Neural cell (in vitro differentiated cells): ENCODE results near the gene TFE3. TPM values are rescaled to one million over a fixed set of nuclear protein-coding genes. Genes with fewer than 3 reads are reported as not detected.
"Not testable (repeated sequence)": the region's sequence is repeated elsewhere in the genome, so short reads cannot be mapped to it uniquely, and the experiment has no call there.

Experiments
- H2AFZ ChIP-seq: fragments of 200-600, 300-800 bp; sonication (generic), shearing (Covaris generic); 2 replicates; pipeline ENCODE4 v1.6.0; 2014; ENCODE audit warnings: low read depth, mild to moderate bottlenecking, antibody characterized with exemption, low read length, moderate library complexity
- H3F3A ChIP-seq: fragments of 200-600 bp; shearing (Covaris generic); 2 replicates; pipeline ENCODE4 v1.6.1; 2016; ENCODE audit warnings: mild to moderate bottlenecking, moderate library complexity, mixed read lengths, antibody characterized with exemption, low read length; ENCODE audit not compliant: insufficient read depth, poor library complexity, severe bottlenecking
- H3K27ac ChIP-seq: fragments of 200-600, 300-800 bp; sonication (generic), shearing (Covaris generic); 2 replicates; pipeline ENCODE4 v1.5.1; 2014; ENCODE audit warnings: mild to moderate bottlenecking, low read length, moderate library complexity
- H3K27me3 ChIP-seq: fragments of 300-800, 200-600 bp; sonication (generic), shearing (Covaris generic); 2 replicates; pipeline ENCODE4 v1.6.0; 2014; ENCODE audit warnings: mild to moderate bottlenecking, low read depth, low read length, moderate library complexity; ENCODE audit not compliant: insufficient read depth
- H3K36me3 ChIP-seq: fragments of 300-800, 200-600 bp; sonication (generic), shearing (Covaris generic); 2 replicates; pipeline ENCODE4 v1.5.1; 2014; ENCODE audit warnings: mild to moderate bottlenecking, antibody characterized with exemption, low read length, moderate library complexity; ENCODE audit not compliant: insufficient read depth
- H3K4me2 ChIP-seq: fragments of 300-800, 200-600 bp; sonication (generic), shearing (Covaris generic); 2 replicates; pipeline ENCODE4 v1.6.0; 2014; ENCODE audit warnings: mild to moderate bottlenecking, low read length
- H3K4me3 ChIP-seq: fragments of 300-800, 200-600 bp; sonication (generic), shearing (Covaris generic); 2 replicates; pipeline ENCODE4 v1.5.1; 2014; ENCODE audit warnings: mild to moderate bottlenecking, low read length, moderate library complexity
- H3K79me2 ChIP-seq: fragments of 200-600 bp; shearing (Covaris generic); replicated peaks from 2 replicates; pipeline ENCODE4 v1.6.0; 2014; ENCODE audit warnings: mild to moderate bottlenecking, low read length, moderate library complexity; ENCODE audit not compliant: insufficient read depth
- H3K9ac ChIP-seq: fragments of 300-800, 200-600 bp; sonication (generic), shearing (Covaris generic); 2 replicates; pipeline ENCODE4 v1.6.1; 2016; ENCODE audit warnings: mild to moderate bottlenecking, low read length, mixed read lengths
- H3K9me2 ChIP-seq: fragments of 200-600 bp; shearing (Covaris generic); 2 replicates; pipeline ENCODE4 v1.6.1; 2016; ENCODE audit warnings: mild to moderate bottlenecking, low read length, mixed read lengths; ENCODE audit not compliant: insufficient read depth
- H3K9me3 ChIP-seq: fragments of 200-600, 300-800 bp; sonication (generic), shearing (Covaris generic); 2 replicates; pipeline ENCODE4 v1.6.1; 2016; ENCODE audit warnings: mild to moderate bottlenecking, mixed run types, low read length, moderate library complexity, mixed read lengths
- H4K20me1 ChIP-seq: fragments of 200-600 bp; shearing (Covaris generic); 2 replicates; pipeline ENCODE4 v1.6.1; 2016; ENCODE audit warnings: mild to moderate bottlenecking, mixed run types; ENCODE audit not compliant: insufficient read depth
- EP300 ChIP-seq: fragments of 450-650 bp; conservative IDR thresholded peaks from 2 replicates; pipeline ENCODE4 v1.6.1; 2014; ENCODE audit warnings: antibody characterized with exemption, mild to moderate bottlenecking, moderate library complexity; ENCODE audit not compliant: poor library complexity, severe bottlenecking
- EZH2 ChIP-seq: fragments of 200-600, 300-800 bp; shearing (Covaris generic), sonication (generic); IDR thresholded peaks from 2 replicates; pipeline ENCODE4 v1.6.1; 2014; ENCODE audit warnings: antibody characterized with exemption, low read length, borderline replicate concordance, mild to moderate bottlenecking; ENCODE audit not compliant: insufficient read depth, poor library complexity, severe bottlenecking
- MXI1 ChIP-seq: fragments of 450-650 bp; conservative IDR thresholded peaks from 2 replicates; pipeline ENCODE4 v1.6.1; 2014; ENCODE audit warnings: antibody characterized with exemption, mild to moderate bottlenecking; ENCODE audit not compliant: poor library complexity, severe bottlenecking
- POLR2AphosphoS5 ChIP-seq: IDR thresholded peaks from 2 replicates; pipeline ENCODE4 v1.6.1; 2012
- RAD21 ChIP-seq: fragments of 450-650 bp; conservative IDR thresholded peaks from 2 replicates; pipeline ENCODE4 v1.6.1; 2014; ENCODE audit warnings: antibody characterized with exemption, mild to moderate bottlenecking, moderate library complexity
- SMC3 ChIP-seq: fragments of 450-650 bp; conservative IDR thresholded peaks from 2 replicates; pipeline ENCODE4 v1.6.1; 2014; ENCODE audit warnings: antibody characterized with exemption, mild to moderate bottlenecking, moderate library complexity; ENCODE audit not compliant: poor library complexity
- TAF1 ChIP-seq: IDR thresholded peaks from 2 replicates; pipeline ENCODE4 v1.6.1; 2012; ENCODE audit warnings: low read depth
- polyA plus RNA-seq: library from polyadenylated mRNA; depleted of rRNA; stranded (reverse); fragments of >200 nt; gene quantifications from 2 replicates; pipeline ENCODE4 v1.2.3, GENCODE V29; 2014
- small RNA-seq, 3 experiments: library from RNA; depleted of rRNA; stranded (forward); fragments of <200 nt; gene quantifications; one replicate each; pipeline ENCODE3, GENCODE V24; 2012
- TF ChIP-seq, protein P1 (sequence below): IDR thresholded peaks from 2 replicates; pipeline ENCODE4 v1.6.1; 2012; ENCODE audit warnings: borderline replicate concordance
- TF ChIP-seq, protein P2 (sequence below): fragments of 450-650 bp; IDR thresholded peaks from 2 replicates; pipeline ENCODE4 v1.5.1; 2014; ENCODE audit warnings: antibody characterized with exemption, mild to moderate bottlenecking, moderate library complexity; ENCODE audit not compliant: poor library complexity, severe bottlenecking

TFE3 gene
- polyA plus RNA-seq, 1 donor from 2014 or later, result 8.9 TPM

DNA sequence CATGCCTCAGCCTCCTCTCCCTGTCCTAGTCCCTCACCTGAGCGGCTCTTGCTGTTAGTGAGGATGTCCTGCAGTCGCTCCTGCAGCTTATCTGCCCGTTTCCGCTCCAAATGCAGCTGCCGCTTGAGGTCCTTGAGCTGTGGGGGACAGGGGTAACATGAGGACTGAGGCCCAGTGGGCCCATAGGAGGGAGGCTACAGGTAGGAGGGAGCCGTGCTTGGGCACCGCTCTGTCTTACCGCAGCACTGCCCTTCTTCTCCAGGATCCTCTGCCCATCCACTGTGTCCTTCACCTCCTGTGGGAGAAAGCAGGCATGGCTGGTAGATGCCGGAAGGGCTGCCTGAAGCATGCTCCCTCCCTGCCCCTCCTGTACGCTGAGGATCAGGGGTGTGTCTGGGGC lies 62.0 kb downstream of the TFE3 start:
- H3F3A ChIP-seq, result no peaks in the 10 kb centered on the region
- TF ChIP-seq RAD21 (no peak), POLR2AphosphoS5 (no peak), TAF1 (no peak), MXI1 (no peak), EP300 (no peak), EZH2 (no peak), SMC3 (no peak)
- TF ChIP-seq, protein P1, sequence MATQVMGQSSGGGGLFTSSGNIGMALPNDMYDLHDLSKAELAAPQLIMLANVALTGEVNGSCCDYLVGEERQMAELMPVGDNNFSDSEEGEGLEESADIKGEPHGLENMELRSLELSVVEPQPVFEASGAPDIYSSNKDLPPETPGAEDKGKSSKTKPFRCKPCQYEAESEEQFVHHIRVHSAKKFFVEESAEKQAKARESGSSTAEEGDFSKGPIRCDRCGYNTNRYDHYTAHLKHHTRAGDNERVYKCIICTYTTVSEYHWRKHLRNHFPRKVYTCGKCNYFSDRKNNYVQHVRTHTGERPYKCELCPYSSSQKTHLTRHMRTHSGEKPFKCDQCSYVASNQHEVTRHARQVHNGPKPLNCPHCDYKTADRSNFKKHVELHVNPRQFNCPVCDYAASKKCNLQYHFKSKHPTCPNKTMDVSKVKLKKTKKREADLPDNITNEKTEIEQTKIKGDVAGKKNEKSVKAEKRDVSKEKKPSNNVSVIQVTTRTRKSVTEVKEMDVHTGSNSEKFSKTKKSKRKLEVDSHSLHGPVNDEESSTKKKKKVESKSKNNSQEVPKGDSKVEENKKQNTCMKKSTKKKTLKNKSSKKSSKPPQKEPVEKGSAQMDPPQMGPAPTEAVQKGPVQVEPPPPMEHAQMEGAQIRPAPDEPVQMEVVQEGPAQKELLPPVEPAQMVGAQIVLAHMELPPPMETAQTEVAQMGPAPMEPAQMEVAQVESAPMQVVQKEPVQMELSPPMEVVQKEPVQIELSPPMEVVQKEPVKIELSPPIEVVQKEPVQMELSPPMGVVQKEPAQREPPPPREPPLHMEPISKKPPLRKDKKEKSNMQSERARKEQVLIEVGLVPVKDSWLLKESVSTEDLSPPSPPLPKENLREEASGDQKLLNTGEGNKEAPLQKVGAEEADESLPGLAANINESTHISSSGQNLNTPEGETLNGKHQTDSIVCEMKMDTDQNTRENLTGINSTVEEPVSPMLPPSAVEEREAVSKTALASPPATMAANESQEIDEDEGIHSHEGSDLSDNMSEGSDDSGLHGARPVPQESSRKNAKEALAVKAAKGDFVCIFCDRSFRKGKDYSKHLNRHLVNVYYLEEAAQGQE, result no peak
- TF ChIP-seq, protein P2, sequence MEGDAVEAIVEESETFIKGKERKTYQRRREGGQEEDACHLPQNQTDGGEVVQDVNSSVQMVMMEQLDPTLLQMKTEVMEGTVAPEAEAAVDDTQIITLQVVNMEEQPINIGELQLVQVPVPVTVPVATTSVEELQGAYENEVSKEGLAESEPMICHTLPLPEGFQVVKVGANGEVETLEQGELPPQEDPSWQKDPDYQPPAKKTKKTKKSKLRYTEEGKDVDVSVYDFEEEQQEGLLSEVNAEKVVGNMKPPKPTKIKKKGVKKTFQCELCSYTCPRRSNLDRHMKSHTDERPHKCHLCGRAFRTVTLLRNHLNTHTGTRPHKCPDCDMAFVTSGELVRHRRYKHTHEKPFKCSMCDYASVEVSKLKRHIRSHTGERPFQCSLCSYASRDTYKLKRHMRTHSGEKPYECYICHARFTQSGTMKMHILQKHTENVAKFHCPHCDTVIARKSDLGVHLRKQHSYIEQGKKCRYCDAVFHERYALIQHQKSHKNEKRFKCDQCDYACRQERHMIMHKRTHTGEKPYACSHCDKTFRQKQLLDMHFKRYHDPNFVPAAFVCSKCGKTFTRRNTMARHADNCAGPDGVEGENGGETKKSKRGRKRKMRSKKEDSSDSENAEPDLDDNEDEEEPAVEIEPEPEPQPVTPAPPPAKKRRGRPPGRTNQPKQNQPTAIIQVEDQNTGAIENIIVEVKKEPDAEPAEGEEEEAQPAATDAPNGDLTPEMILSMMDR, result no peak
- no peaks in the 10 kb centered on the region for H3K36me3 ChIP-seq

DNA sequence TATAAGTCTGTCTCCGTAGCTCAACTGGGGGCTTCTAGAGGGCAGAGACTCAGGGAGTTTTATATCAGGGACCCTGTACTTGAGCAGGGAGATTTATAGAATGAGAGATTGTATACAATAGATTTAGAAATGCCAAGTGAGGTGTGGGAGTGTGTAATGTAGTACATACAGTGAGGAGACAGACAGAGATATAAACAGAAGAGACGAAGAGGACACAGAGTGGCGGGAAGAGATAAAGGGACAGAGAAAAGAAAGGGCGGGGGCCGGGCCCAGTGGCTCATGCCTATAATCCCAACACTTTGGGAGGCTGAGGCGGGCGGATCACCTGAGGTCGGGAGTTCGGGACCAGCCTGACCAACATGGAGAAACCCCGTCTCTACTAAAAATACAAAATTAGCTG lies 62.8 kb downstream of the TFE3 start:
- H3K9me3 ChIP-seq, H3K36me3 ChIP-seq, H3K79me2 ChIP-seq, H3K4me3 ChIP-seq, H2AFZ ChIP-seq, H3K27me3 ChIP-seq, H3K4me2 ChIP-seq, H3K27ac ChIP-seq, H3K9ac ChIP-seq, H4K20me1 ChIP-seq, H3F3A ChIP-seq, H3K9me2 ChIP-seq: not testable (repeated sequence)

More for the DNA sequence above, 62.0 kb downstream of the TFE3 start:
- Histone ChIP-seq H2AFZ (no peak overlapping the region), H3K4me3 (no peak overlapping the region), H3K27me3 (no peaks in the 10 kb centered on the region), H3K4me2 (no peak overlapping the region), H3K9ac (no peak overlapping the region), H3K79me2 (no peaks in the 10 kb centered on the region), H3K27ac (no peak overlapping the region), H4K20me1 (no peaks in the 10 kb centered on the region), H3K9me2 (no peaks in the 10 kb centered on the region), H3K9me3 (no peaks in the 10 kb centered on the region)

Small RNA genes within 50 kb of the gene (small RNA-seq; reads per million reads assigned to genes)
- 0.03 to 0.73 (median 0.03) reads per million in 3 experiments for gene RNU4-52P

Other genes with a start within 250 kb of the TFE3 start
- gene HDAC6, start 241.3 kb downstream of the TFE3 start, polyA plus RNA-seq, result 161 and 166 TPM in 2 replicates
- 3.2 and 3.6 TPM in 2 replicates for gene ERAS, start 216.8 kb downstream of the TFE3 start, polyA plus RNA-seq
- gene PCSK1N, start 207.7 kb downstream of the TFE3 start, polyA plus RNA-seq, result 232 and 243 TPM in 2 replicates
- 131 and 156 TPM in 2 replicates for gene TIMM17B, start 145.6 kb downstream of the TFE3 start, polyA plus RNA-seq
- gene PQBP1, start 145.4 kb downstream of the TFE3 start, polyA plus RNA-seq, result 70.8 and 78.5 TPM in 2 replicates
- gene SLC35A2, start 131.7 kb downstream of the TFE3 start, polyA plus RNA-seq, result 20.7 and 25.3 TPM in 2 replicates
- 8.9 and 11.1 TPM in 2 replicates for gene PIM2, start 124.3 kb downstream of the TFE3 start, polyA plus RNA-seq
- gene OTUD5, start 85.8 kb downstream of the TFE3 start, polyA plus RNA-seq, result 34.3 and 35.9 TPM in 2 replicates
- gene KCND1, start 71.5 kb downstream of the TFE3 start, polyA plus RNA-seq, result 3.7 and 4.8 TPM in 2 replicates
- gene GRIPAP1, start 41.1 kb downstream of the TFE3 start, polyA plus RNA-seq, result 134 and 138 TPM in 2 replicates
- gene CCDC120, start 15.6 kb upstream of the TFE3 start, polyA plus RNA-seq, result 2.8 and 3.1 TPM in 2 replicates
- gene PRAF2, start 30.6 kb upstream of the TFE3 start, polyA plus RNA-seq, result 7.3 and 10.8 TPM in 2 replicates
- 26.5 and 29.5 TPM in 2 replicates for gene WDR45, start 36.5 kb upstream of the TFE3 start, polyA plus RNA-seq
- gene GPKOW, start 80.4 kb upstream of the TFE3 start, polyA plus RNA-seq, result 22.9 and 27.3 TPM in 2 replicates
- 4.2 and 12.2 TPM in 2 replicates for gene MAGIX, start 119.4 kb upstream of the TFE3 start, polyA plus RNA-seq
- gene PLP2, start 128.5 kb upstream of the TFE3 start, polyA plus RNA-seq, result not detected in 2 replicates
- 0.45 TPM in 1 of 2 replicates, not detected in the other for gene PRICKLE3, start 143.0 kb upstream of the TFE3 start, polyA plus RNA-seq
- 240 and 281 TPM in 2 replicates for gene SYP, start 156.8 kb upstream of the TFE3 start, polyA plus RNA-seq
- not detected in 2 replicates for gene CACNA1F, start 190.0 kb upstream of the TFE3 start, polyA plus RNA-seq
- gene CCDC22, start 192.1 kb upstream of the TFE3 start, polyA plus RNA-seq, result 16.3 and 17.0 TPM in 2 replicates
- gene FOXP3, start 221.4 kb upstream of the TFE3 start, polyA plus RNA-seq, result not detected in 2 replicates
- gene PPP1R3F, start 226.4 kb upstream of the TFE3 start, polyA plus RNA-seq, result 20.4 and 21.0 TPM in 2 replicates